ENCODE measurements around the gene SPATA33. TPM values are rescaled to one million over a fixed set of nuclear protein-coding genes. Genes with fewer than 3 reads are reported as not detected.

SPATA33 gene
- total and polyA plus RNA-seq, 10 of the 15 experiments (the other 5 are each of a cell fraction or from before 2014, with no cell fraction given): 1.1 to 15.8 (median 7.6) TPM

DNA sequence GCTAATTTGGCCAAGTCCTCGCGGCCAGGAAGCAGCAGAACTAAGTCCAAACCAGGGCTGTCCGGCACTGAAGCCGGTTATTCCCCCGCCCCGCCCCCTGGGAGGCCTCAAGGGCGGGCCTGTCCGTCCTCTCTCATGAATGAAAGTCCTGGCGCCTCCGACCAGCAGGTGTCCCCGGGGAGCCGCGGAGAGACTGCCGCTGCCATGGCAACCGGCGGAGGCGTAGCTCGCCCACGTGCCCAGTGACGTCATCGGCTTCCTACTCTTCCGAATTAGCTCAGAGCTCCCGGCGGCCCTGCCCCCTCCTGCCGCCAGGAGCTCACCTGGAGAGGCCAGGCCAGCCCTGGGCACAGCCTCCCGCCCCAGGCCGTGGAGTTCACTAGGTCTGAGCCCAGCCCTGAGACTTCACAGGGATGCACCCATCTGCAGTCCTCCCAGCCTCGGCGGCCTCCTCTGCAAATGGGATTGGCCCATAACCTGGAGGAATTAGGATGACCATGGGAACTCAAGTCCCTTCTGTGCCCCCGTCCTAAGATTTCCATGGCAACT is 42.5 kb downstream of the SPATA33 start (continued):
- no peak for TF ChIP-seq ETV6 (conservative IDR thresholded peaks at IDR 0.05 in 1 of 2, IDR thresholded peaks at IDR 0.05 in 1 of 2; ENCODE audit: borderline replicate concordance in 1 of 2, low read depth in 1 of 2)
- peak; percentile 93 for TF ChIP-seq RB1 (IDR thresholded peaks at IDR 0.05; ENCODE audit: borderline replicate concordance)
- TF ChIP-seq MEF2A (IDR thresholded peaks at IDR 0.05; ENCODE audit: insufficient read depth, low read depth, low read length): no peak
- peak; percentile 89 for TF ChIP-seq DPF2 (IDR thresholded peaks at IDR 0.05)
- TF ChIP-seq MEF2B (IDR thresholded peaks at IDR 0.05; ENCODE audit: partially characterized antibody, poor library complexity, severe bottlenecking): peak; percentile 96
- TF ChIP-seq NBN (IDR thresholded peaks at IDR 0.05): peak; percentile 100
- TF ChIP-seq SMAD1 (IDR thresholded peaks at IDR 0.05; ENCODE audit: low read depth, partially characterized antibody): no peak
- TF ChIP-seq TAF1 (IDR thresholded peaks at IDR 0.05; ENCODE audit: borderline replicate concordance, low read depth, low read length): no peak
- TF ChIP-seq MXI1 (IDR thresholded peaks at IDR 0.05; ENCODE audit: low read depth, low read length): peak; percentile 97
- TF ChIP-seq, protein P1, sequence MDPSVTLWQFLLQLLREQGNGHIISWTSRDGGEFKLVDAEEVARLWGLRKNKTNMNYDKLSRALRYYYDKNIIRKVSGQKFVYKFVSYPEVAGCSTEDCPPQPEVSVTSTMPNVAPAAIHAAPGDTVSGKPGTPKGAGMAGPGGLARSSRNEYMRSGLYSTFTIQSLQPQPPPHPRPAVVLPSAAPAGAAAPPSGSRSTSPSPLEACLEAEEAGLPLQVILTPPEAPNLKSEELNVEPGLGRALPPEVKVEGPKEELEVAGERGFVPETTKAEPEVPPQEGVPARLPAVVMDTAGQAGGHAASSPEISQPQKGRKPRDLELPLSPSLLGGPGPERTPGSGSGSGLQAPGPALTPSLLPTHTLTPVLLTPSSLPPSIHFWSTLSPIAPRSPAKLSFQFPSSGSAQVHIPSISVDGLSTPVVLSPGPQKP (IDR thresholded peaks at IDR 0.05; ENCODE audit: low read depth, low read length): peak; percentile 38; the same call in 1 of the 2 replicates
- TF ChIP-seq NFYA (IDR thresholded peaks at IDR 0.05; ENCODE audit: borderline replicate concordance, low read depth, low read length): no peak
- no peak for TF ChIP-seq SMARCA5 (IDR thresholded peaks at IDR 0.05)
- no peak for TF ChIP-seq CHD4 (IDR thresholded peaks at IDR 0.05)
- TF ChIP-seq, protein P2, sequence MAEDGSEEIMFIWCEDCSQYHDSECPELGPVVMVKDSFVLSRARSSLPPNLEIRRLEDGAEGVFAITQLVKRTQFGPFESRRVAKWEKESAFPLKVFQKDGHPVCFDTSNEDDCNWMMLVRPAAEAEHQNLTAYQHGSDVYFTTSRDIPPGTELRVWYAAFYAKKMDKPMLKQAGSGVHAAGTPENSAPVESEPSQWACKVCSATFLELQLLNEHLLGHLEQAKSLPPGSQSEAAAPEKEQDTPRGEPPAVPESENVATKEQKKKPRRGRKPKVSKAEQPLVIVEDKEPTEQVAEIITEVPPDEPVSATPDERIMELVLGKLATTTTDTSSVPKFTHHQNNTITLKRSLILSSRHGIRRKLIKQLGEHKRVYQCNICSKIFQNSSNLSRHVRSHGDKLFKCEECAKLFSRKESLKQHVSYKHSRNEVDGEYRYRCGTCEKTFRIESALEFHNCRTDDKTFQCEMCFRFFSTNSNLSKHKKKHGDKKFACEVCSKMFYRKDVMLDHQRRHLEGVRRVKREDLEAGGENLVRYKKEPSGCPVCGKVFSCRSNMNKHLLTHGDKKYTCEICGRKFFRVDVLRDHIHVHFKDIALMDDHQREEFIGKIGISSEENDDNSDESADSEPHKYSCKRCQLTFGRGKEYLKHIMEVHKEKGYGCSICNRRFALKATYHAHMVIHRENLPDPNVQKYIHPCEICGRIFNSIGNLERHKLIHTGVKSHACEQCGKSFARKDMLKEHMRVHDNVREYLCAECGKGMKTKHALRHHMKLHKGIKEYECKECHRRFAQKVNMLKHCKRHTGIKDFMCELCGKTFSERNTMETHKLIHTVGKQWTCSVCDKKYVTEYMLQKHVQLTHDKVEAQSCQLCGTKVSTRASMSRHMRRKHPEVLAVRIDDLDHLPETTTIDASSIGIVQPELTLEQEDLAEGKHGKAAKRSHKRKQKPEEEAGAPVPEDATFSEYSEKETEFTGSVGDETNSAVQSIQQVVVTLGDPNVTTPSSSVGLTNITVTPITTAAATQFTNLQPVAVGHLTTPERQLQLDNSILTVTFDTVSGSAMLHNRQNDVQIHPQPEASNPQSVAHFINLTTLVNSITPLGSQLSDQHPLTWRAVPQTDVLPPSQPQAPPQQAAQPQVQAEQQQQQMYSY (CRISPR knock-in tag; IDR thresholded peaks at IDR 0.05): 0 out of 2 replicates have a peak, but pooled peaks have one; percentile 71
- TF ChIP-seq SREBF2 (IDR thresholded peaks at IDR 0.05; ENCODE audit: low read length): no peak
- TF ChIP-seq FOXK2 (IDR thresholded peaks at IDR 0.05): no peak
- peak; percentile 84 for TF ChIP-seq CHD2 (IDR thresholded peaks at IDR 0.05; ENCODE audit: borderline replicate concordance, low read depth, low read length)
- TF ChIP-seq PAX8 (IDR thresholded peaks at IDR 0.05): no peak
- no peak for TF ChIP-seq PML (IDR thresholded peaks at IDR 0.05; ENCODE audit: low read length)
- TF ChIP-seq, protein P3, sequence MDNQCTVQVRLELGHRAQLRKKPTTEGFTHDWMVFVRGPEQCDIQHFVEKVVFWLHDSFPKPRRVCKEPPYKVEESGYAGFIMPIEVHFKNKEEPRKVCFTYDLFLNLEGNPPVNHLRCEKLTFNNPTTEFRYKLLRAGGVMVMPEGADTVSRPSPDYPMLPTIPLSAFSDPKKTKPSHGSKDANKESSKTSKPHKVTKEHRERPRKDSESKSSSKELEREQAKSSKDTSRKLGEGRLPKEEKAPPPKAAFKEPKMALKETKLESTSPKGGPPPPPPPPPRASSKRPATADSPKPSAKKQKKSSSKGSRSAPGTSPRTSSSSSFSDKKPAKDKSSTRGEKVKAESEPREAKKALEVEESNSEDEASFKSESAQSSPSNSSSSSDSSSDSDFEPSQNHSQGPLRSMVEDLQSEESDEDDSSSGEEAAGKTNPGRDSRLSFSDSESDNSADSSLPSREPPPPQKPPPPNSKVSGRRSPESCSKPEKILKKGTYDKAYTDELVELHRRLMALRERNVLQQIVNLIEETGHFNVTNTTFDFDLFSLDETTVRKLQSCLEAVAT (IDR thresholded peaks at IDR 0.05): no peak
- peak; percentile 51; the same call in 1 of the 2 replicates for TF ChIP-seq TBL1XR1 (IDR thresholded peaks at IDR 0.05; ENCODE audit: low read depth, low read length)
- TF ChIP-seq SRF (IDR thresholded peaks at IDR 0.05; ENCODE audit: low read depth in 2 of 2, low read length in 2 of 2): peak in 1 of 2 experiments; percentile 29; a peak in 1 of 4 replicates
- TF ChIP-seq ZBED1 (IDR thresholded peaks at IDR 0.05; ENCODE audit: borderline replicate concordance): no peak
- TF ChIP-seq ZZZ3 (IDR thresholded peaks at IDR 0.05; ENCODE audit: control insufficient read depth, insufficient read length, low read depth): no peak
- 0 out of 2 replicates have a peak, but pooled peaks have one; percentile 67 for TF ChIP-seq ZNF207 (IDR thresholded peaks at IDR 0.05; ENCODE audit: borderline replicate concordance)
- TF ChIP-seq NFXL1 (IDR thresholded peaks at IDR 0.05; ENCODE audit: borderline replicate concordance): no peak
- peak; percentile 58; the same call in 1 of the 2 replicates for TF ChIP-seq TCF12 (IDR thresholded peaks at IDR 0.05; ENCODE audit: low read depth, low read length)
- no peak for TF ChIP-seq IRF4 (IDR thresholded peaks at IDR 0.05; ENCODE audit: low read depth, low read length)

All from GM12878 (cell line).